ENCODE measurements around the gene NKAPD1. TPM values are rescaled to one million over a fixed set of nuclear protein-coding genes. Genes with fewer than 3 reads are reported as not detected.

The NKAPD1 gene
- total and polyA plus RNA-seq, 2 of the 13 experiments (the other 11 are each of a cell fraction or from before 2014, with no cell fraction given): 11.2 to 22.5 TPM

DNA sequence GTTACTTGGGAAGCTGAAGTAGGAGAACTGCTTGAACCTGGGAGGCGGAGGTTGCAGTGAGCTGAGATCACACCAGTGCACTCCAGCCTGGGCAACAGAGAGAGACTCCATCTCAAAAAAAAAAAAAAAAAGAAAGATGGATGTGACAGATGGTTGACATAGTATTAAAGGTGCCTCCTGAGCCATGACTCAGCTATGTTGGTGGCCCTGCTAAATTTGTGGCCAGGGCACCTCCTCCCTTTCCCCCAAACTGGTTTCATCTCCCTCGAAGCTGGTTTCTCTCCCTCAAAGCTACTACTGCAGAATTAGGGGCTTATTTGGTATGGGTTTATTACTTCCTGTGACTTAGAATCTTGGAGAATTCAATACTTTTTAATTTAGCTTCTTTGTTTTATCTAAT, 44.1 kb downstream of the NKAPD1 start (continued):
- TF ChIP-seq JARID2 (CRISPR knock-in tag; IDR thresholded peaks at IDR 0.05; ENCODE audit: insufficient replicate concordance): no peak
- TF ChIP-seq, protein P1, sequence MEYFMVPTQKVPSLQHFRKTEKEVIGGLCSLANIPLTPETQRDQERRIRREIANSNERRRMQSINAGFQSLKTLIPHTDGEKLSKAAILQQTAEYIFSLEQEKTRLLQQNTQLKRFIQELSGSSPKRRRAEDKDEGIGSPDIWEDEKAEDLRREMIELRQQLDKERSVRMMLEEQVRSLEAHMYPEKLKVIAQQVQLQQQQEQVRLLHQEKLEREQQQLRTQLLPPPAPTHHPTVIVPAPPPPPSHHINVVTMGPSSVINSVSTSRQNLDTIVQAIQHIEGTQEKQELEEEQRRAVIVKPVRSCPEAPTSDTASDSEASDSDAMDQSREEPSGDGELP (IDR thresholded peaks at IDR 0.05; ENCODE audit: borderline replicate concordance, low read depth): no peak

DNA sequence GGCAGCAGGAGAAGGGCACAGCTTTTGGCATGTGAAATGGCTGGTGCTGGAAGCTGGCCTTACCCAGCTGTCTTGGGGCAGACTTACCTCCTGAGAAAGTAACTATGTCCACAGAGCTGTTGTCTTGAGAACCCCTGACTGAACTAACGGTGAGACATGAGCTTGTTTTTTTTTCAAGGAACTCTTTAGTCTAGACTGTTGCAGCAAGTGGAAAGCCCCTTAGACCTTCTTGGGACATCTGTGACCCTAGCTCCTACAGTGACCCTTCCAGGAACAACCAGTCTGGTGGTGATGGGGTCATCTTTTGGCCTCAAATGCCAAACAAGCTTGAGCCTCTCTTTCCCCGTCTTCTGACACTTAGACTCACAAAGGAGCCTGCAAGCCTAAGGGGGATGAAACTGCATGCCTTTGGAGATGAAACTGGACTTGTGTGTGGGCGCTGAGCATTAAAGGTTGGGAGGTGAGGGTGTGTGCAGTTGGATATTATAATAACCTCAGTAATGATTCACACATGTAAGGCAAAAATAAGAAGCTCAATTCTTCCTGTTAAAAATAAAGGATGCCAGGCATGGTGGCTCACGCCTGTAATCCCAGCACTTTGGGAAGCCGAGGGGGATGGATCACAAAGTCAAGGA, 48.0 kb downstream of the NKAPD1 start:
- DNase-seq (ENCODE audit: low spot score) (no peak), ATAC-seq (no peak), FAIRE-seq (no peak)
- WGBS (ENCODE audit: low lambda C conversion rate): 98% methylated on average over 5 of the region's 5 CpGs
- Histone ChIP-seq H3K27ac (ENCODE audit: extremely low read length, insufficient read depth, low read length) (no peak overlapping the region), H3K9me3 (ENCODE audit: low read length) (no peaks in the 10 kb centered on the region), H3K79me2 (ENCODE audit: insufficient read depth, low read length) (no peaks in the 10 kb centered on the region), H3K9ac (ENCODE audit: insufficient read depth, low read depth, low read length) (no peak overlapping the region), H2AFZ (ENCODE audit: low read length) (no peak overlapping the region), H3K4me3 (replicated peaks in 1 of 3; ENCODE audit: insufficient read depth in 1 of 3, low read depth in 2 of 3, low read length in 3 of 3) (no peak overlapping the region), H3K4me1 (ENCODE audit: insufficient read depth, low read length) (no peaks in the 10 kb centered on the region), H3K36me3 (replicated peaks in 1 of 2; ENCODE audit: control insufficient read depth in 1 of 2, insufficient read depth in 2 of 2, low read length in 2 of 2) (no peaks in the 10 kb centered on the region), H3K4me2 (ENCODE audit: low read depth, low read length) (no peak overlapping the region), H4K20me1 (ENCODE audit: insufficient read depth, low read length) (no peaks in the 10 kb centered on the region), H3K27me3 (ENCODE audit: control insufficient read depth in 1 of 2, insufficient read depth in 2 of 2, low read length in 2 of 2) (no peaks in the 10 kb centered on the region)
- ChIA-PET CTCF (ENCODE audit: low intra/inter-chr PET ratio, low total read pairs) (no interaction called here), POLR2A (no interaction called here)
- intact Hi-C loops (cut with micrococcal nuclease; ENCODE audit: unreplicated experiment) (no loop called here), in situ Hi-C loops (cut with HindIII; ENCODE audit: extremely low pct_ligation_motif_present, low pct_unique_long_range_greater_than_20kb) (no loop called here)
- no TSS peak for BruUV-seq (replicated peaks)
- TF ChIP-seq EHMT2 (IDR thresholded peaks at IDR 0.05; ENCODE audit: borderline replicate concordance, low read depth, low read length) (no peak), SALL2 (CRISPR knock-in tag; IDR thresholded peaks at IDR 0.05) (no peak), MAFK (conservative IDR thresholded peaks at IDR 0.05 in 1 of 2, IDR thresholded peaks at IDR 0.05 in 1 of 2; ENCODE audit: low read length in 2 of 2) (no peak), RFXAP (CRISPR knock-in tag; IDR thresholded peaks at IDR 0.05; ENCODE audit: borderline replicate concordance) (no peak), ZSCAN30 (CRISPR knock-in tag; IDR thresholded peaks at IDR 0.05) (no peak)
